ENCODE data around the gene PPA2.

GRCh38 chr4:105369988-105370387, 103.9 kb downstream of the PPA2 start:
- TF ChIP-seq CTCF (IDR thresholded peaks at IDR 0.05; ENCODE audit: insufficient read depth, low read length): no peak
- no peak for TF ChIP-seq POLR2AphosphoS5 (IDR thresholded peaks at IDR 0.05; ENCODE audit: low read depth)
- no peak for TF ChIP-seq REST (IDR thresholded peaks at IDR 0.05; ENCODE audit: insufficient replicate concordance, low read depth)
- no peak for TF ChIP-seq SPI1 (IDR thresholded peaks at IDR 0.05; ENCODE audit: borderline replicate concordance, low read depth)

All from HL-60 (cell line).